Liver (tissue), 3 donors: ENCODE results near the gene CPSF6.

ENCODE experiments used
- ATF3 ChIP-seq: IDR thresholded peaks from 2 replicates; pipeline ENCODE4 v1.6.1; 2016; ENCODE audit warnings: antibody characterized with exemption
- CTCF ChIP-seq: fragments of 150-350 bp; IDR thresholded peaks from 2 replicates; pipeline ENCODE4 v1.5.1; 2017; ENCODE audit warnings: improper control_type of control experiment, low read depth, low read length; ENCODE audit not compliant: missing input control
- EGR1 ChIP-seq, 2 donors: IDR thresholded peaks; 2 replicates each; pipeline ENCODE4 v1.6.1; 2016 to 2018; ENCODE audit warnings: antibody characterized with exemption in 2 of 2, low read depth in 2 of 2
- GABPA ChIP-seq, 2 donors: IDR thresholded peaks in 1 of 2; conservative IDR thresholded peaks in 1 of 2; 2 replicates each; pipeline ENCODE4 v1.6.1; 2016; ENCODE audit warnings: antibody characterized with exemption in 2 of 2, mild to moderate bottlenecking in 1 of 2, moderate library complexity in 1 of 2
- JUND ChIP-seq, 2 donors: IDR thresholded peaks; 2 replicates each; pipeline ENCODE4 v1.6.1; 2016; ENCODE audit warnings: antibody characterized with exemption in 2 of 2
- RAD21 ChIP-seq, 2 donors: IDR thresholded peaks; 2 replicates each; pipeline ENCODE4 v1.6.1; 2016; ENCODE audit warnings: antibody characterized with exemption in 2 of 2, mild to moderate bottlenecking in 2 of 2
- RXRA ChIP-seq, 2 donors: IDR thresholded peaks; 2 replicates each; pipeline ENCODE4 v1.6.1; 2017 to 2018; ENCODE audit warnings: antibody characterized with exemption in 2 of 2, mild to moderate bottlenecking in 1 of 2
- TAF1 ChIP-seq: conservative IDR thresholded peaks from 2 replicates; pipeline ENCODE4 v1.6.1; 2016; ENCODE audit warnings: antibody characterized with exemption, mild to moderate bottlenecking
- YY1 ChIP-seq: IDR thresholded peaks from 2 replicates; pipeline ENCODE4 v1.6.1; 2016; ENCODE audit warnings: antibody characterized with exemption, mild to moderate bottlenecking
- ZBTB33 ChIP-seq: IDR thresholded peaks from 2 replicates; pipeline ENCODE4 v1.6.1; 2016; ENCODE audit warnings: antibody characterized with exemption
- TF ChIP-seq, protein P1 (sequence below): IDR thresholded peaks from 2 replicates; pipeline ENCODE4 v1.6.1; 2016; ENCODE audit warnings: antibody characterized with exemption
- TF ChIP-seq, protein P2 (sequence below): IDR thresholded peaks from 2 replicates; pipeline ENCODE4 v1.6.1; 2016; ENCODE audit warnings: antibody characterized with exemption, mild to moderate bottlenecking
- donor health status: healthy.
- donor health status: healthy.

- TF ChIP-seq CTCF (no peak), RAD21 (IDR thresholded peaks at IDR 0.05) (no peak), YY1 (no peak), TAF1 (no peak), JUND (IDR thresholded peaks at IDR 0.05) (no peak), ZBTB33 (no peak), EGR1 (IDR thresholded peaks at IDR 0.05; ENCODE audit: low read depth in 2 of 2) (no peak), ATF3 (no peak), GABPA (IDR thresholded peaks at IDR 0.05 in 1 of 2, conservative IDR thresholded peaks at IDR 0.05 in 1 of 2) (no peak), RXRA (IDR thresholded peaks at IDR 0.05) (no peak)
- TF ChIP-seq, protein P1, sequence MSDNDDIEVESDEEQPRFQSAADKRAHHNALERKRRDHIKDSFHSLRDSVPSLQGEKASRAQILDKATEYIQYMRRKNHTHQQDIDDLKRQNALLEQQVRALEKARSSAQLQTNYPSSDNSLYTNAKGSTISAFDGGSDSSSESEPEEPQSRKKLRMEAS = no peak
- TF ChIP-seq, protein P2, sequence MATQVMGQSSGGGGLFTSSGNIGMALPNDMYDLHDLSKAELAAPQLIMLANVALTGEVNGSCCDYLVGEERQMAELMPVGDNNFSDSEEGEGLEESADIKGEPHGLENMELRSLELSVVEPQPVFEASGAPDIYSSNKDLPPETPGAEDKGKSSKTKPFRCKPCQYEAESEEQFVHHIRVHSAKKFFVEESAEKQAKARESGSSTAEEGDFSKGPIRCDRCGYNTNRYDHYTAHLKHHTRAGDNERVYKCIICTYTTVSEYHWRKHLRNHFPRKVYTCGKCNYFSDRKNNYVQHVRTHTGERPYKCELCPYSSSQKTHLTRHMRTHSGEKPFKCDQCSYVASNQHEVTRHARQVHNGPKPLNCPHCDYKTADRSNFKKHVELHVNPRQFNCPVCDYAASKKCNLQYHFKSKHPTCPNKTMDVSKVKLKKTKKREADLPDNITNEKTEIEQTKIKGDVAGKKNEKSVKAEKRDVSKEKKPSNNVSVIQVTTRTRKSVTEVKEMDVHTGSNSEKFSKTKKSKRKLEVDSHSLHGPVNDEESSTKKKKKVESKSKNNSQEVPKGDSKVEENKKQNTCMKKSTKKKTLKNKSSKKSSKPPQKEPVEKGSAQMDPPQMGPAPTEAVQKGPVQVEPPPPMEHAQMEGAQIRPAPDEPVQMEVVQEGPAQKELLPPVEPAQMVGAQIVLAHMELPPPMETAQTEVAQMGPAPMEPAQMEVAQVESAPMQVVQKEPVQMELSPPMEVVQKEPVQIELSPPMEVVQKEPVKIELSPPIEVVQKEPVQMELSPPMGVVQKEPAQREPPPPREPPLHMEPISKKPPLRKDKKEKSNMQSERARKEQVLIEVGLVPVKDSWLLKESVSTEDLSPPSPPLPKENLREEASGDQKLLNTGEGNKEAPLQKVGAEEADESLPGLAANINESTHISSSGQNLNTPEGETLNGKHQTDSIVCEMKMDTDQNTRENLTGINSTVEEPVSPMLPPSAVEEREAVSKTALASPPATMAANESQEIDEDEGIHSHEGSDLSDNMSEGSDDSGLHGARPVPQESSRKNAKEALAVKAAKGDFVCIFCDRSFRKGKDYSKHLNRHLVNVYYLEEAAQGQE = no peak
Observed at GRCh38 chr12:69241438-69242092, 2.2 kb downstream of the CPSF6 start.
